ENCODE measurements around the gene HES6.
"Not testable (repeated sequence)": the region's sequence is repeated elsewhere in the genome, so short reads cannot be mapped to it uniquely, and the experiment has no call there.

HES6 gene

GRCh38 chr2:238239863-238240756 is at the start of gene HES6:
Gene HES6, minus strand, starts transcription at chr2:238240038. Its CDS starts 133 bp downstream, at chr2:238239905.
- DNase-seq (ENCODE audit: low read depth) = peak; percentile 73

GRCh38 chr2:238289574-238289973 is 49.7 kb upstream of the HES6 start:
- no peak for DNase-seq (ENCODE audit: low read depth)

GRCh38 chr2:238288650-238289573 is 49.1 kb upstream of the HES6 start:
- peak; percentile 96 for DNase-seq (ENCODE audit: low read depth)

- peak; percentile 26 for DNase-seq (ENCODE audit: low read depth)
Measured at GRCh38 chr2:238287737-238288649, 48.2 kb upstream of the HES6 start, which contains the start of gene PER2. Gene PER2, minus strand, starts transcription at chr2:238288610. Its CDS starts 10,674 bp downstream, at chr2:238277936.

- no peak for DNase-seq (ENCODE audit: low read depth)
Measured at GRCh38 chr2:238286987-238287736, 47.3 kb upstream of the HES6 start.

GRCh38 chr2:238286551-238286950 is 46.7 kb upstream of the HES6 start:
- no peak for DNase-seq (ENCODE audit: low read depth)

- DNase-seq (ENCODE audit: low read depth) = no peak
Measured at GRCh38 chr2:238286095-238286494, 46.3 kb upstream of the HES6 start.

- DNase-seq (ENCODE audit: low read depth) = no peak
Measured at GRCh38 chr2:238285653-238286082, 45.8 kb upstream of the HES6 start.

GRCh38 chr2:238284802-238285515 is 45.1 kb upstream of the HES6 start:
- DNase-seq (ENCODE audit: low read depth) = no peak

- DNase-seq (ENCODE audit: low read depth) = no peak
Measured at GRCh38 chr2:238282861-238283738, 43.3 kb upstream of the HES6 start.

GRCh38 chr2:238281826-238282480 is 42.1 kb upstream of the HES6 start:
- DNase-seq (ENCODE audit: low read depth) = no peak

- no peak for DNase-seq (ENCODE audit: low read depth)
Measured at GRCh38 chr2:238280083-238280825, 40.4 kb upstream of the HES6 start.

GRCh38 chr2:238279324-238279682 is 39.5 kb upstream of the HES6 start:
- no peak for DNase-seq (ENCODE audit: low read depth)

- DNase-seq (ENCODE audit: low read depth) = no peak
Measured at GRCh38 chr2:238278626-238279323, 38.9 kb upstream of the HES6 start.

GRCh38 chr2:238277695-238278094 is 37.9 kb upstream of the HES6 start:
- DNase-seq (ENCODE audit: low read depth) = no peak

- DNase-seq (ENCODE audit: low read depth) = no peak
Measured at GRCh38 chr2:238274152-238274865, 34.5 kb upstream of the HES6 start.

GRCh38 chr2:238273433-238273832 is 33.6 kb upstream of the HES6 start:
- DNase-seq (ENCODE audit: low read depth) = not testable (repeated sequence)

Data from stimulated activated CD8-positive, alpha-beta memory T cell treated with anti-CD3 and anti-CD28 coated beads, Interleukin-4, amount 100 ng/mL, for 24 hours (primary cell).